ENCODE results near the gene PLCXD3. TPM values are rescaled to one million over a fixed set of nuclear protein-coding genes. Genes with fewer than 3 reads are reported as not detected.

The PLCXD3 gene
- polyA plus RNA-seq, 1 of the 3 experiments (the other 2 are of a cell fraction): 0.15 TPM

GRCh38 chr5:41339339-41339738 is 171.1 kb downstream of the PLCXD3 start:
- CTCF ChIA-PET: interaction anchor here (1.0 kb wide), 1 partner anchor 435 kb away, joined by 4 read pairs; no protein-coding TSS in a partner anchor
- no peaks in the 10 kb centered on the region for H4K20me1 ChIP-seq (ENCODE audit: insufficient read depth)
- no peaks in the 10 kb centered on the region for H3K9me2 ChIP-seq

More at GRCh38 chr5:41339339-41339738, 171.1 kb downstream of the PLCXD3 start:
- POLR2A ChIA-PET: no interaction called here
- H3K4me1 ChIP-seq (ENCODE audit: control insufficient read depth in 1 of 2, insufficient read depth in 2 of 2, low read depth in 1 of 2, low read length in 1 of 2): peaks cover 2 to 6% of the 10 kb centered on the region in 2 experiments; a peak in 3 of 4 replicates
- H3K4me3 ChIP-seq (ENCODE audit: low read depth in 2 of 2, low read length in 1 of 2): no peak overlapping the region
- H3K4me2 ChIP-seq: no peak overlapping the region
- no peaks in the 10 kb centered on the region for H3F3A ChIP-seq (replicated peaks; ENCODE audit: insufficient read depth)
- no peaks in the 10 kb centered on the region for H3K27me3 ChIP-seq (ENCODE audit: insufficient read depth)
- H3K9ac ChIP-seq: no peak overlapping the region
- H3K9me3 ChIP-seq: no peaks in the 10 kb centered on the region
- H3K79me2 ChIP-seq (ENCODE audit: insufficient read depth): no peaks in the 10 kb centered on the region
- DNase-seq: no peak
- no peak for TF ChIP-seq CTCF (IDR thresholded peaks at IDR 0.05)
- TF ChIP-seq, protein P1, sequence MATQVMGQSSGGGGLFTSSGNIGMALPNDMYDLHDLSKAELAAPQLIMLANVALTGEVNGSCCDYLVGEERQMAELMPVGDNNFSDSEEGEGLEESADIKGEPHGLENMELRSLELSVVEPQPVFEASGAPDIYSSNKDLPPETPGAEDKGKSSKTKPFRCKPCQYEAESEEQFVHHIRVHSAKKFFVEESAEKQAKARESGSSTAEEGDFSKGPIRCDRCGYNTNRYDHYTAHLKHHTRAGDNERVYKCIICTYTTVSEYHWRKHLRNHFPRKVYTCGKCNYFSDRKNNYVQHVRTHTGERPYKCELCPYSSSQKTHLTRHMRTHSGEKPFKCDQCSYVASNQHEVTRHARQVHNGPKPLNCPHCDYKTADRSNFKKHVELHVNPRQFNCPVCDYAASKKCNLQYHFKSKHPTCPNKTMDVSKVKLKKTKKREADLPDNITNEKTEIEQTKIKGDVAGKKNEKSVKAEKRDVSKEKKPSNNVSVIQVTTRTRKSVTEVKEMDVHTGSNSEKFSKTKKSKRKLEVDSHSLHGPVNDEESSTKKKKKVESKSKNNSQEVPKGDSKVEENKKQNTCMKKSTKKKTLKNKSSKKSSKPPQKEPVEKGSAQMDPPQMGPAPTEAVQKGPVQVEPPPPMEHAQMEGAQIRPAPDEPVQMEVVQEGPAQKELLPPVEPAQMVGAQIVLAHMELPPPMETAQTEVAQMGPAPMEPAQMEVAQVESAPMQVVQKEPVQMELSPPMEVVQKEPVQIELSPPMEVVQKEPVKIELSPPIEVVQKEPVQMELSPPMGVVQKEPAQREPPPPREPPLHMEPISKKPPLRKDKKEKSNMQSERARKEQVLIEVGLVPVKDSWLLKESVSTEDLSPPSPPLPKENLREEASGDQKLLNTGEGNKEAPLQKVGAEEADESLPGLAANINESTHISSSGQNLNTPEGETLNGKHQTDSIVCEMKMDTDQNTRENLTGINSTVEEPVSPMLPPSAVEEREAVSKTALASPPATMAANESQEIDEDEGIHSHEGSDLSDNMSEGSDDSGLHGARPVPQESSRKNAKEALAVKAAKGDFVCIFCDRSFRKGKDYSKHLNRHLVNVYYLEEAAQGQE (IDR thresholded peaks at IDR 0.05; ENCODE audit: low read depth, low read length): no peak
- no peak for TF ChIP-seq RFX5 (IDR thresholded peaks at IDR 0.05; ENCODE audit: low read length)
- no peak for TF ChIP-seq ZBTB33 (IDR thresholded peaks at IDR 0.05; ENCODE audit: borderline replicate concordance, low read depth)
- no peak for TF ChIP-seq TAF1 (IDR thresholded peaks at IDR 0.05; ENCODE audit: borderline replicate concordance, low read depth, low read length)
- TF ChIP-seq TCF12 (IDR thresholded peaks at IDR 0.05): no peak
- TF ChIP-seq EZH2phosphoT487 (IDR thresholded peaks at IDR 0.05; ENCODE audit: borderline replicate concordance, low read depth): no peak
- no peak for TF ChIP-seq GABPA (IDR thresholded peaks at IDR 0.05; ENCODE audit: low read depth)
- TF ChIP-seq, protein P2, sequence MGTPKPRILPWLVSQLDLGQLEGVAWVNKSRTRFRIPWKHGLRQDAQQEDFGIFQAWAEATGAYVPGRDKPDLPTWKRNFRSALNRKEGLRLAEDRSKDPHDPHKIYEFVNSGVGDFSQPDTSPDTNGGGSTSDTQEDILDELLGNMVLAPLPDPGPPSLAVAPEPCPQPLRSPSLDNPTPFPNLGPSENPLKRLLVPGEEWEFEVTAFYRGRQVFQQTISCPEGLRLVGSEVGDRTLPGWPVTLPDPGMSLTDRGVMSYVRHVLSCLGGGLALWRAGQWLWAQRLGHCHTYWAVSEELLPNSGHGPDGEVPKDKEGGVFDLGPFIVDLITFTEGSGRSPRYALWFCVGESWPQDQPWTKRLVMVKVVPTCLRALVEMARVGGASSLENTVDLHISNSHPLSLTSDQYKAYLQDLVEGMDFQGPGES (IDR thresholded peaks at IDR 0.05; ENCODE audit: low read depth, low read length): no peak
- no peak for TF ChIP-seq RXRA (IDR thresholded peaks at IDR 0.05; ENCODE audit: borderline replicate concordance, low read depth)
- TF ChIP-seq SIN3A (IDR thresholded peaks at IDR 0.05; ENCODE audit: borderline replicate concordance, low read depth, low read length): no peak
- no peak for TF ChIP-seq USF2 (IDR thresholded peaks at IDR 0.05; ENCODE audit: borderline replicate concordance, low read depth, low read length)
- TF ChIP-seq FOSL2 (IDR thresholded peaks at IDR 0.05; ENCODE audit: borderline replicate concordance, low read depth): no peak
- no peak for TF ChIP-seq MEF2A (IDR thresholded peaks at IDR 0.05; ENCODE audit: borderline replicate concordance, low read depth)
- no peak for TF ChIP-seq SMC3 (IDR thresholded peaks at IDR 0.05; ENCODE audit: low read depth, low read length)
- no peak for TF ChIP-seq RCOR1 (IDR thresholded peaks at IDR 0.05; ENCODE audit: low read length)
- no peak for TF ChIP-seq YY1 (IDR thresholded peaks at IDR 0.05; ENCODE audit: low read depth)
- TF ChIP-seq RAD21 (IDR thresholded peaks at IDR 0.05; ENCODE audit: low read length): no peak
- no peaks in the 10 kb centered on the region for H3K36me3 ChIP-seq (replicated peaks in 1 of 2; ENCODE audit: control insufficient read depth in 1 of 2, insufficient read depth in 2 of 2, low read length in 1 of 2)
- WGBS (ENCODE audit: low lambda C conversion rate): 73% methylated on average over 1 of the region's 1 CpG
- no peak overlapping the region for H3K27ac ChIP-seq (ENCODE audit: low read depth in 2 of 2, low read length in 1 of 2)
- no peak overlapping the region for H2AFZ ChIP-seq (ENCODE audit: low read depth)

Measured in SK-N-SH (cell line).